IMR-90 (cell line): ENCODE results near the gene NTMT1. TPM values are rescaled to one million over a fixed set of nuclear protein-coding genes. Genes with fewer than 3 reads are reported as not detected.
A peak's percentile ranks its signal among the peaks of the same experiment; 100 is the strongest.

Source experiments
- ATAC-seq: fragments of 200-7000 bp; cut with Tn5 transposase; 2 replicates; pipeline ENCODE4 v1.9.1; 2020; ENCODE audit warnings: low read depth, mild to moderate bottlenecking, moderate library complexity
- BruUV-seq: library from RNA; stranded (reverse); fragments of 400-500 nt; replicated peaks from 2 replicates; lab custom pipeline; 2021; lab: Mats Ljungman, UMichigan
- CTCF ChIA-PET: fragments of 300-600 bp; formaldehyde crosslinking; extraction: SDS; loops from one replicate; lab custom pipeline; 2021; ENCODE audit warnings: antibody characterized with exemption; lab: Yijun Ruan, JAX
- POLR2A ChIA-PET: fragments of 300-600 bp; sonication (Branson Sonifier 250); formaldehyde crosslinking; loops from one replicate; lab custom pipeline; 2022; ENCODE audit warnings: antibody characterized with exemption; ENCODE audit not compliant: unreplicated experiment; lab: Charles Lee
- DNase-seq: peaks from one replicate; pipeline ENCODE4 v3.0.0; 2013
- H2AFZ ChIP-seq: replicated peaks from 2 replicates; pipeline ENCODE3; 2013; ENCODE audit warnings: low read length, mild to moderate bottlenecking; ENCODE audit not compliant: poor library complexity
- H2AK5ac ChIP-seq: 2 replicates; pipeline ENCODE4 v1.6.1; 2013; ENCODE audit warnings: low read depth, low read length, inconsistent platforms
- H2AK9ac ChIP-seq: replicated peaks from 2 replicates; pipeline ENCODE3; 2013; ENCODE audit warnings: mild to moderate bottlenecking, low read depth, low read length, moderate library complexity; ENCODE audit not compliant: poor library complexity
- H2BK120ac ChIP-seq: 2 replicates; pipeline ENCODE4 v1.6.1; 2013; ENCODE audit warnings: low read depth, low read length, inconsistent platforms
- H2BK15ac ChIP-seq: 3 replicates; pipeline ENCODE4 v1.6.1; 2013; ENCODE audit warnings: low read depth, low read length, inconsistent platforms
- H2BK20ac ChIP-seq: 2 replicates; pipeline ENCODE4 v1.6.1; 2013; ENCODE audit warnings: low read depth, mild to moderate bottlenecking, inconsistent platforms, low read length, moderate library complexity
- H2BK5ac ChIP-seq: 2 replicates; pipeline ENCODE4 v1.6.1; 2013; ENCODE audit warnings: mild to moderate bottlenecking, low read depth, low read length, inconsistent platforms; ENCODE audit not compliant: poor library complexity, severe bottlenecking
- H3K14ac ChIP-seq: replicated peaks from 2 replicates; pipeline ENCODE4 v1.6.1; 2013; ENCODE audit warnings: low read depth, low read length, inconsistent platforms
- H3K18ac ChIP-seq: 2 replicates; pipeline ENCODE4 v1.6.1; 2013; ENCODE audit warnings: low read depth, low read length, control low read depth
- H3K23ac ChIP-seq: 2 replicates; pipeline ENCODE4 v1.6.1; 2013; ENCODE audit warnings: low read depth, low read length, inconsistent platforms
- H3K27ac ChIP-seq: 2 replicates; pipeline ENCODE4 v1.5.1; 2013; ENCODE audit warnings: mild to moderate bottlenecking, control low read depth, low read length; ENCODE audit not compliant: insufficient read depth
- H3K27me3 ChIP-seq: 2 replicates; pipeline ENCODE4 v1.6.1; 2013; ENCODE audit warnings: low read length; ENCODE audit not compliant: control insufficient read depth, insufficient read depth
- H3K36me3 ChIP-seq: 2 replicates; pipeline ENCODE4 v1.6.1; 2013; ENCODE audit warnings: low read length, mixed read lengths; ENCODE audit not compliant: control insufficient read depth, insufficient read depth
- H3K4ac ChIP-seq: 2 replicates; pipeline ENCODE4 v1.6.1; 2013; ENCODE audit warnings: low read depth, low read length, inconsistent platforms
- H3K4me1 ChIP-seq: 2 replicates; pipeline ENCODE4 v1.6.1; 2013; ENCODE audit warnings: low read length, mixed read lengths; ENCODE audit not compliant: control insufficient read depth, insufficient read depth
- H3K4me2 ChIP-seq: 2 replicates; pipeline ENCODE4 v1.6.1; 2013; ENCODE audit warnings: low read depth, mild to moderate bottlenecking, control low read depth, low read length, moderate library complexity
- H3K4me3 ChIP-seq: 2 replicates; pipeline ENCODE4 v1.5.1; 2013; ENCODE audit warnings: low read depth, mild to moderate bottlenecking, control low read depth, low read length, moderate library complexity; ENCODE audit not compliant: insufficient read depth
- H3K56ac ChIP-seq: 2 replicates; pipeline ENCODE4 v1.6.1; 2013; ENCODE audit warnings: low read length, inconsistent platforms; ENCODE audit not compliant: insufficient read depth; ENCODE audit errors: extremely low read depth
- H3K79me1 ChIP-seq, 2 experiments: 2 replicates each; pipeline ENCODE4 v1.6.1; 2013; ENCODE audit warnings: low read length in 2 of 2, inconsistent platforms in 1 of 2, low read depth in 1 of 2
- H3K9ac ChIP-seq: 2 replicates; pipeline ENCODE4 v1.6.1; 2013; ENCODE audit warnings: low read depth, low read length, control low read depth
- H3K9me1 ChIP-seq: 2 replicates; pipeline ENCODE4 v1.6.1; 2013; ENCODE audit warnings: low read length, inconsistent platforms; ENCODE audit not compliant: insufficient read depth
- H3K9me3 ChIP-seq: 2 replicates; pipeline ENCODE4 v1.6.1; 2013; ENCODE audit warnings: low read length; ENCODE audit not compliant: control insufficient read depth, insufficient read depth
- H4K20me1 ChIP-seq: 2 replicates; pipeline ENCODE4 v1.6.1; 2013; ENCODE audit warnings: low read length, inconsistent platforms; ENCODE audit not compliant: insufficient read depth
- H4K5ac ChIP-seq: 2 replicates; pipeline ENCODE4 v1.6.1; 2013; ENCODE audit warnings: mild to moderate bottlenecking, low read depth, low read length, control low read depth
- H4K8ac ChIP-seq, 2 experiments: 2 replicates each; pipeline ENCODE4 v1.6.1; 2013; ENCODE audit warnings: low read depth in 2 of 2, low read length in 2 of 2, control low read depth in 1 of 2, inconsistent platforms in 1 of 2
- H4K91ac ChIP-seq: 2 replicates; pipeline ENCODE4 v1.6.1; 2013; ENCODE audit warnings: low read depth, low read length, inconsistent platforms; ENCODE audit not compliant: insufficient read depth
- BHLHE40 ChIP-seq: fragments of 150-350 bp; IDR thresholded peaks from 2 replicates; pipeline ENCODE4 v1.6.1; 2016; ENCODE audit warnings: mild to moderate bottlenecking, low read depth, low read length
- CEBPB ChIP-seq: IDR thresholded peaks from 2 replicates; pipeline ENCODE4 v1.6.1; 2012; ENCODE audit warnings: low read depth, low read length, improper control_type of control experiment
- CHD1 ChIP-seq: IDR thresholded peaks from 2 replicates; pipeline ENCODE4 v1.6.1; 2012; ENCODE audit warnings: low read depth, low read length, improper control_type of control experiment
- FOS ChIP-seq: fragments of 150-350 bp; IDR thresholded peaks from 2 replicates; pipeline ENCODE4 v1.6.1; 2016; ENCODE audit warnings: low read depth, low read length
- MAZ ChIP-seq: IDR thresholded peaks from 2 replicates; pipeline ENCODE4 v1.6.1; 2012; ENCODE audit warnings: low read depth, mild to moderate bottlenecking, low read length, improper control_type of control experiment, moderate library complexity, borderline replicate concordance
- NFE2L2 ChIP-seq: fragments of 150-350 bp; IDR thresholded peaks from 2 replicates; pipeline ENCODE4 v1.6.1; 2016; ENCODE audit warnings: low read depth, mild to moderate bottlenecking, low read length
- RCOR1 ChIP-seq: IDR thresholded peaks from 2 replicates; pipeline ENCODE4 v1.6.1; 2012; ENCODE audit warnings: mild to moderate bottlenecking, low read length, improper control_type of control experiment; ENCODE audit not compliant: insufficient replicate concordance
- SMC3 ChIP-seq: fragments of 150-350 bp; IDR thresholded peaks from 2 replicates; pipeline ENCODE4 v1.6.1; 2016; ENCODE audit warnings: low read depth, mild to moderate bottlenecking, antibody characterized with exemption, low read length, moderate library complexity
- WGBS, 2 experiments: methylation state at CpG; one replicate each; pipeline versions ENCODE4 v1.1.5 to v1.1.7; 2013; ENCODE audit warnings: missing lambda C conversion rate in 2 of 2; ENCODE audit not compliant: insufficient read length in 1 of 2; ENCODE audit errors: extremely low coverage in 2 of 2; 5-methylcytosine and 5-hydroxymethylcytosine counted together
- dilution Hi-C: fragments of 300-500 bp; cut with HindIII; formaldehyde crosslinking; loops from one replicate; pipeline ENCODE4 v1.14.3; 2018; ENCODE audit warnings: low sequenced_read_pairs; ENCODE audit not compliant: unreplicated experiment
- in situ Hi-C: fragments of 300-500 bp; cut with MboI; formaldehyde crosslinking; loops from 3 replicates; pipeline ENCODE4 v1.14.3; 2019; ENCODE audit warnings: low sequenced_read_pairs, inconsistent platforms, mixed read lengths
- intact Hi-C: fragments of 100-400 bp; cut with micrococcal nuclease; formaldehyde crosslinking; loops from 2 replicates; pipeline ENCODE4 v1.10.0; 2022
- polyA plus RNA-seq, 3 experiments: library from polyadenylated mRNA; depleted of rRNA; stranded (reverse); fragments of >200 nt; gene quantifications; 2 replicates each; pipeline ENCODE4 v1.2.3, GENCODE V29; 2012; ENCODE audit warnings: low replicate concordance in 1 of 3
- total RNA-seq: library from RNA; depleted of rRNA; stranded (reverse); fragments of >200 nt; gene quantifications from 2 replicates; pipeline ENCODE4 v1.2.3, GENCODE V29; 2012
- TF ChIP-seq, protein P1 (sequence below): conservative IDR thresholded peaks from 2 replicates; pipeline ENCODE4 v1.5.1; 2012; ENCODE audit warnings: mild to moderate bottlenecking, low read depth, low read length, improper control_type of control experiment

Gene NTMT1
- total and polyA plus RNA-seq, 2 of the 4 experiments (the other 2 are of a cell fraction): 68.1 to 88.1 TPM

DNA sequence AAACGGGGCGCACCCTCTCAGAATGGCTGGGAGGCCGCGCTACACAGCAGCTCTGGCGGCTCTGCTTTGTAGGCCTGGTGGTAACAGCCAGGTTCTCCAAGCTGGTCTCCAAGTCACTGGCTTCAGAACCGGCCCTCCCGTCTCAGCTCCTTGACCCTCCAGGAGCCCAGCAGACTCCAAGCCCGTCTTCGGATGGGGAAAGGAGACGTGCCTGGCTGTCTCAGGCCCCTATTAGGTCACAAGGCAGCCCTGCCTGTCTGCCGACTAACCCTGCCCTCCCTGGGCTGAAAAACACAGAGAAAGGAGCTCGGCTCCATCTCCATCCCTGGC is 13.8 kb downstream of the NTMT1 start:
- Histone ChIP-seq H3K23ac (no peak overlapping the region), H3K18ac (no peak overlapping the region), H4K5ac (no peak overlapping the region), H2BK20ac (no peak overlapping the region), H4K91ac (no peak overlapping the region), H4K20me1 (peaks cover 63% of the 10 kb centered on the region), H2BK5ac (no peak overlapping the region), H3K27ac (0 out of 2 replicates have a peak overlapping the region, but pooled peaks have one; percentile 4), H2BK15ac (no peak overlapping the region), H3K4me2 (no peak overlapping the region), H3K4ac (no peak overlapping the region), H3K27me3 (no peaks in the 10 kb centered on the region), H3K14ac (no peak overlapping the region), H3K4me3 (no peak overlapping the region), H3K36me3 (peaks cover 42% of the 10 kb centered on the region), H4K8ac (no peak overlapping the region), H2AK5ac (no peak overlapping the region), H3K4me1 (peaks cover 15% of the 10 kb centered on the region), H3K79me1 (peaks cover 7 to 67% of the 10 kb centered on the region in 2 experiments), H3K9me3 (no peaks in the 10 kb centered on the region), H3K9ac (no peak overlapping the region), H3K9me1 (no peaks in the 10 kb centered on the region), H2AK9ac (no peak overlapping the region), H2AFZ (no peak overlapping the region), H2BK120ac (no peak overlapping the region), H3K56ac (0 out of 2 replicates have a peak overlapping the region, but pooled peaks have one; percentile 6)
- dilution Hi-C loops: no loop called here
- in situ Hi-C loops: no loop called here
- ChIA-PET CTCF (interaction anchor here (1.0 to 1.3 kb wide), 3 partner anchors 14 to 508 kb away, joined by 4 to 5 read pairs (median 4); partner anchors contain the start of gene NTMT1), POLR2A (no interaction called here)
- WGBS, 2 experiments: 92% methylated on average over 5 of the region's 12 CpGs; no CpG with 5 or more reads in 1 of the 2 experiments
- TF ChIP-seq SMC3 (no peak), CEBPB (no peak), FOS (no peak), NFE2L2 (no peak), RCOR1 (no peak), BHLHE40 (no peak), CHD1 (no peak), MAZ (no peak)
- TF ChIP-seq, protein P1, sequence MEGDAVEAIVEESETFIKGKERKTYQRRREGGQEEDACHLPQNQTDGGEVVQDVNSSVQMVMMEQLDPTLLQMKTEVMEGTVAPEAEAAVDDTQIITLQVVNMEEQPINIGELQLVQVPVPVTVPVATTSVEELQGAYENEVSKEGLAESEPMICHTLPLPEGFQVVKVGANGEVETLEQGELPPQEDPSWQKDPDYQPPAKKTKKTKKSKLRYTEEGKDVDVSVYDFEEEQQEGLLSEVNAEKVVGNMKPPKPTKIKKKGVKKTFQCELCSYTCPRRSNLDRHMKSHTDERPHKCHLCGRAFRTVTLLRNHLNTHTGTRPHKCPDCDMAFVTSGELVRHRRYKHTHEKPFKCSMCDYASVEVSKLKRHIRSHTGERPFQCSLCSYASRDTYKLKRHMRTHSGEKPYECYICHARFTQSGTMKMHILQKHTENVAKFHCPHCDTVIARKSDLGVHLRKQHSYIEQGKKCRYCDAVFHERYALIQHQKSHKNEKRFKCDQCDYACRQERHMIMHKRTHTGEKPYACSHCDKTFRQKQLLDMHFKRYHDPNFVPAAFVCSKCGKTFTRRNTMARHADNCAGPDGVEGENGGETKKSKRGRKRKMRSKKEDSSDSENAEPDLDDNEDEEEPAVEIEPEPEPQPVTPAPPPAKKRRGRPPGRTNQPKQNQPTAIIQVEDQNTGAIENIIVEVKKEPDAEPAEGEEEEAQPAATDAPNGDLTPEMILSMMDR: no peak
- intact Hi-C loops: no loop called here
- BruUV-seq: no TSS peak
- ATAC-seq: no peak
- DNase-seq: no peak
